Measurements from ENCODE around the gene CALR. TPM values are rescaled to one million over a fixed set of nuclear protein-coding genes. Genes with fewer than 3 reads are reported as not detected.
A peak's percentile ranks its signal among the peaks of the same experiment; 100 is the strongest.

Gene CALR
- polyA plus RNA-seq, 1 of the 3 experiments (the other 2 are of a cell fraction), result 1,334 TPM

DNA sequence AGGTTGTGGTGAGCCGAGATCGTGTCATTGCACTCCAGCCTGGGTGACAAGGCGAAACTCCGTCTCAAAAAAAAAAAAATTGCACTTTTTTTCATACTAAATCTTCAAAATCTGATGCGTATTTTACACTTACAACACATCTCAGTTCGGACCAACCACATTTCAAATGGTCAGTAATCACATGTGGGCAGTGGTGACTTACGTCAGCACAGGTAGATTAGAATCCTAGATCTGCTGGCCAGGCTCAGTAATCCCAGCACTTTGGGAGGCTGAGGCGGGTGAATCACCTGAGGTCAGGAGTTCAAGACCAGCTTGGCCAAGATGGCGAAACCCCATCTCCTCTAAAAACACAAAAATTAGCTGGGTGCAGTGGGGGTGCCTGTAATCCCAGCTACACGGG, 3.3 kb upstream of the CALR start (continued):
- TF ChIP-seq RFX5 (IDR thresholded peaks at IDR 0.05; ENCODE audit: low read length), result no peak
- TF ChIP-seq TEAD4 (IDR thresholded peaks at IDR 0.05; ENCODE audit: borderline replicate concordance, insufficient read depth), result no peak
- TF ChIP-seq FOSL2 (IDR thresholded peaks at IDR 0.05; ENCODE audit: borderline replicate concordance, low read depth), result no peak

- H3K4me2 ChIP-seq, result no peak overlapping the region
- no peak overlapping the region for H3K27ac ChIP-seq (ENCODE audit: low read depth in 2 of 2, low read length in 1 of 2)
- H3K36me3 ChIP-seq (replicated peaks in 1 of 2; ENCODE audit: control insufficient read depth in 1 of 2, insufficient read depth in 2 of 2, low read length in 1 of 2), result peaks cover 17 to 26% of the 10 kb centered on the region in 2 experiments
- TF ChIP-seq ZBTB33 (IDR thresholded peaks at IDR 0.05; ENCODE audit: borderline replicate concordance, low read depth) (no peak), YY1 (IDR thresholded peaks at IDR 0.05; ENCODE audit: low read depth) (no peak), MAX (IDR thresholded peaks at IDR 0.05; ENCODE audit: low read depth) (no peak)
- no peaks in the 10 kb centered on the region for H3K9me2 ChIP-seq
- H3K79me2 ChIP-seq (ENCODE audit: insufficient read depth), result peaks cover 51% of the 10 kb centered on the region
- peaks cover 30% of the 10 kb centered on the region for H4K20me1 ChIP-seq (ENCODE audit: insufficient read depth)
- no peak overlapping the region for H3K9ac ChIP-seq
- ChIA-PET POLR2A (interaction anchor here (1.8 to 3.3 kb wide), 3 partner anchors 17 to 46 kb away, joined by 8 to 16 read pairs (median 12); partner anchors contain the start of genes GCDH and SYCE2), CTCF (no interaction called here)
- H2AFZ ChIP-seq (ENCODE audit: low read depth), result no peak overlapping the region
- no peaks in the 10 kb centered on the region for H3K9me3 ChIP-seq
- 91% methylated on average over 7 of the region's 7 CpGs for WGBS (ENCODE audit: low lambda C conversion rate)
- no peak for DNase-seq
- no peaks in the 10 kb centered on the region for H3K27me3 ChIP-seq (ENCODE audit: insufficient read depth)
- peaks cover 19 to 33% of the 10 kb centered on the region in 2 experiments; a peak in 3 of 4 replicates for H3K4me1 ChIP-seq (ENCODE audit: control insufficient read depth in 1 of 2, insufficient read depth in 2 of 2, low read depth in 1 of 2, low read length in 1 of 2)
- H3K4me3 ChIP-seq (ENCODE audit: low read depth in 2 of 2, low read length in 1 of 2), result no peak overlapping the region
- peaks cover 29% of the 10 kb centered on the region for H3F3A ChIP-seq (replicated peaks; ENCODE audit: insufficient read depth)
These were observed 1.8 kb upstream of the CALR start for GRCh38 chr19:12936582-12936981.

GRCh38 chr19:12937093-12937926, 1.1 kb upstream of the CALR start:
- Histone ChIP-seq H3K27me3 (ENCODE audit: insufficient read depth) (no peaks in the 10 kb centered on the region), H3F3A (replicated peaks; ENCODE audit: insufficient read depth) (peaks cover 36% of the 10 kb centered on the region), H3K79me2 (ENCODE audit: insufficient read depth) (peaks cover 51% of the 10 kb centered on the region), H3K9me2 (no peaks in the 10 kb centered on the region), H3K4me3 (ENCODE audit: low read depth in 2 of 2, low read length in 1 of 2) (peak overlapping the region; percentile 53 to 64), H3K4me1 (ENCODE audit: control insufficient read depth in 1 of 2, insufficient read depth in 2 of 2, low read depth in 1 of 2, low read length in 1 of 2) (peaks cover 19 to 35% of the 10 kb centered on the region in 2 experiments; a peak in 3 of 4 replicates), H3K9me3 (no peaks in the 10 kb centered on the region), H3K36me3 (replicated peaks in 1 of 2; ENCODE audit: control insufficient read depth in 1 of 2, insufficient read depth in 2 of 2, low read length in 1 of 2) (peaks cover 17 to 33% of the 10 kb centered on the region in 2 experiments), H3K4me2 (peak overlapping the region; percentile 81), H4K20me1 (ENCODE audit: insufficient read depth) (peaks cover 31% of the 10 kb centered on the region), H2AFZ (ENCODE audit: low read depth) (peak overlapping the region; percentile 73), H3K9ac (peak overlapping the region; percentile 51; the same call in 1 of the 2 replicates), H3K27ac (ENCODE audit: low read depth in 2 of 2, low read length in 1 of 2) (peak overlapping the region; percentile 30 to 83; a peak in 3 of 4 replicates)
- DNase-seq, result peak; percentile 52
- TF ChIP-seq EP300 (IDR thresholded peaks at IDR 0.05; ENCODE audit: borderline replicate concordance in 1 of 2, low read depth in 1 of 2, low read length in 1 of 2) (peak in 1 of 2 experiments; percentile 7; a peak in 1 of 4 replicates), RAD21 (IDR thresholded peaks at IDR 0.05; ENCODE audit: low read length) (no peak), USF1 (IDR thresholded peaks at IDR 0.05; ENCODE audit: borderline replicate concordance, low read depth) (peak; percentile 72; the same call in 1 of the 2 replicates), ZBTB33 (IDR thresholded peaks at IDR 0.05; ENCODE audit: borderline replicate concordance, low read depth) (no peak), CHD2 (IDR thresholded peaks at IDR 0.05; ENCODE audit: low read length, partially characterized antibody) (peak; percentile 26)
- CTCF ChIA-PET, result interaction anchor here (0.8 to 1.8 kb wide), 4 partner anchors 12 to 103 kb away, joined by 3 to 9 read pairs (median 3); partner anchors contain the start of gene RTBDN
- WGBS (ENCODE audit: low lambda C conversion rate), result 38% methylated on average over 22 of the region's 23 CpGs
- POLR2A ChIA-PET, result interaction anchor here (0.8 to 3.3 kb wide), 13 partner anchors 9 to 154 kb away, joined by 3 to 16 read pairs (median 5); partner anchors contain the start of genes DNASE2, GCDH, RAD23A and RTBDN

Data from SK-N-SH (cell line).